Measurements from ENCODE around the gene CENPC.
"Not testable (repeated sequence)": the region's sequence is repeated elsewhere in the genome, so short reads cannot be mapped to it uniquely, and the experiment has no call there.

The CENPC gene

DNA sequence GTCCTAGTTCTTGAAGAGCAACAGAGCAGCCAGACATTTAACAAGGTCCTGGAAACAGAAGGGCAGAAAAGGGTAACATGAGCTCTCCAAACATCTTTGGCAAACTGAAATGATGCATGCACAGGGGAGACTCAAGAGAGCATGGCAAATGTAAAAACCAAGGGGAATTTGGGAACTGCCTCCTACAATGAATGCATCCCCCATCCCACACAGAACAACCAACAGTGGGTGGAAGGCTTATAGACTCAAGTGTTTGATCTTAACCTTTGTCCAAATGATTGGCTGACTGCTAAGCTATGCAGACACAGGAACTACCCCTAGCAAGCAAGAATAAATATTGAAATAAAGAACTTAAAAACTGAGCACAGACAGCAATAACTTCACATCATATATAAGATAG lies 74.4 kb downstream of the CENPC start:
- Histone ChIP-seq H3K36me3 (ENCODE audit: control insufficient read depth, insufficient read depth, low read length) (peaks cover 28% of the 10 kb centered on the region), H3K27ac (ENCODE audit: low read depth, low read length) (no peak overlapping the region), H3K9ac (ENCODE audit: low read depth, low read length) (no peak overlapping the region), H3K27me3 (ENCODE audit: control insufficient read depth, insufficient read depth, low read length) (no peaks in the 10 kb centered on the region), H3K4me1 (ENCODE audit: control insufficient read depth, insufficient read depth, low read length) (peaks cover 9% of the 10 kb centered on the region; the same call in 1 of the 2 replicates), H3K9me3 (ENCODE audit: control insufficient read depth, insufficient read depth, low read length) (no peaks in the 10 kb centered on the region), H3K4me3 (ENCODE audit: low read depth, low read length) (no peak overlapping the region)

DNA sequence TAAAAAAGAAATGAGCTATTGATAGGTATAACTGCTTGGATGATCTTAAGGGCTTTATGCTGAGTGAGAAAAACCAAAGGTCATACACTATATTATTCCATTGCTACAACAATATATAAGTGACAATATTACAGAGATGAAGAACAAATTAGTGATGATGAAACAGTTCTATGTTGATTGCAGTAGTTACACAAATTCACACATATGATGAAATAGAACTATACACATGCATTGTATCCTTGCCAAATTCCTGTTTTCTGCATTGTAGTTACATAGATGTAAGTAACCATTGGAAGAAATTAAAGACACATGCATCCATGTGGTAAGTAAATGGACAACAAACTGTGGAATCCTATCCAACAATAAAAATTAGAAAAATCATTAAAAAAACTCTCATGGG lies 76.5 kb downstream of the CENPC start:
- Histone ChIP-seq H3K4me3 (ENCODE audit: low read depth, low read length) (no peak overlapping the region), H3K9ac (ENCODE audit: low read depth, low read length) (no peak overlapping the region), H3K4me1 (ENCODE audit: control insufficient read depth, insufficient read depth, low read length) (peaks cover 9% of the 10 kb centered on the region; the same call in 1 of the 2 replicates), H3K27ac (ENCODE audit: low read depth, low read length) (no peak overlapping the region), H3K27me3 (ENCODE audit: control insufficient read depth, insufficient read depth, low read length) (no peaks in the 10 kb centered on the region), H3K36me3 (ENCODE audit: control insufficient read depth, insufficient read depth, low read length) (peaks cover 16% of the 10 kb centered on the region), H3K9me3 (ENCODE audit: control insufficient read depth, insufficient read depth, low read length) (no peaks in the 10 kb centered on the region)

DNA sequence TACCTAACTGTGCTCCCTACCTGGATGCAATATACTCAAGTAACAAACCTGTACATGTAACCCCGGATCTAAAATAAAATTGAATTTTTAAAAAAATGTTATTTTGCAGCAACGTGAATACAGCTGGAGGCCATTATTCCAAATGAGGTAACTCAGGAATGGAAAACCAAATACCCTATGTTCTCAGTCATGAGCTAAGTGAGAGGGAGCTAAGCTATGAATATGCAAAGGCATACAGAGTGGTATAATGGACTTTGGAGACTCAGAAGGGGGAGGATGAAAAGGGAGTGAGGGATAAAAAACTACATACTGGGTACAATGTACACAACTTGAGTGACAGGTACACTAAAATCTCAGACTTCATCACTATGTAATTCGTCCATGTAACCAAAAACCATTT lies 78.6 kb downstream of the CENPC start:
- H3K27me3 ChIP-seq (ENCODE audit: control insufficient read depth, insufficient read depth, low read length) = no peaks in the 10 kb centered on the region
- H3K4me1 ChIP-seq (ENCODE audit: control insufficient read depth, insufficient read depth, low read length) = peaks cover 9% of the 10 kb centered on the region; the same call in 1 of the 2 replicates
- H3K36me3 ChIP-seq (ENCODE audit: control insufficient read depth, insufficient read depth, low read length) = peaks cover 2% of the 10 kb centered on the region
- H3K9ac ChIP-seq (ENCODE audit: low read depth, low read length) = no peak overlapping the region
- no peak overlapping the region for H3K27ac ChIP-seq (ENCODE audit: low read depth, low read length)
- no peak overlapping the region for H3K4me3 ChIP-seq (ENCODE audit: low read depth, low read length)
- no peaks in the 10 kb centered on the region for H3K9me3 ChIP-seq (ENCODE audit: control insufficient read depth, insufficient read depth, low read length)

DNA sequence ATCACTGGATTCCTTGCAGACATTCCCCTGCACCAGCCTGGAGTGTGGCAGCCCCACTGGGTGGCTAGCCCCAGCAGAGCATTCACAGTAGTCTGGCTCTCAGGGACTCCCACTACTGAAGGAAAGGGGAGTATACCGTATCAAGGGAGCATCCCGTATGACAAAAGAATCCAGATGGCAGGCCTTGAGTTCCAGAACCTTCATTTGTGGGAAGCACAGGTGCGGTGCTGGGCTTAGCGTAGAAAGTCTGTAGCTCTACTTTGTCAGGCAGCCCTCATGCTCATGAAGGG lies 79.6 kb downstream of the CENPC start:
- Histone ChIP-seq H3K9me3 (ENCODE audit: control insufficient read depth, insufficient read depth, low read length) (no peaks in the 10 kb centered on the region), H3K36me3 (ENCODE audit: control insufficient read depth, insufficient read depth, low read length) (no peaks in the 10 kb centered on the region), H3K4me1 (ENCODE audit: control insufficient read depth, insufficient read depth, low read length) (peaks cover 9% of the 10 kb centered on the region; the same call in 1 of the 2 replicates), H3K27me3 (ENCODE audit: control insufficient read depth, insufficient read depth, low read length) (no peaks in the 10 kb centered on the region), H3K4me3 (ENCODE audit: low read depth, low read length) (no peak overlapping the region), H3K9ac (ENCODE audit: low read depth, low read length) (no peak overlapping the region), H3K27ac (ENCODE audit: low read depth, low read length) (no peak overlapping the region)

DNA sequence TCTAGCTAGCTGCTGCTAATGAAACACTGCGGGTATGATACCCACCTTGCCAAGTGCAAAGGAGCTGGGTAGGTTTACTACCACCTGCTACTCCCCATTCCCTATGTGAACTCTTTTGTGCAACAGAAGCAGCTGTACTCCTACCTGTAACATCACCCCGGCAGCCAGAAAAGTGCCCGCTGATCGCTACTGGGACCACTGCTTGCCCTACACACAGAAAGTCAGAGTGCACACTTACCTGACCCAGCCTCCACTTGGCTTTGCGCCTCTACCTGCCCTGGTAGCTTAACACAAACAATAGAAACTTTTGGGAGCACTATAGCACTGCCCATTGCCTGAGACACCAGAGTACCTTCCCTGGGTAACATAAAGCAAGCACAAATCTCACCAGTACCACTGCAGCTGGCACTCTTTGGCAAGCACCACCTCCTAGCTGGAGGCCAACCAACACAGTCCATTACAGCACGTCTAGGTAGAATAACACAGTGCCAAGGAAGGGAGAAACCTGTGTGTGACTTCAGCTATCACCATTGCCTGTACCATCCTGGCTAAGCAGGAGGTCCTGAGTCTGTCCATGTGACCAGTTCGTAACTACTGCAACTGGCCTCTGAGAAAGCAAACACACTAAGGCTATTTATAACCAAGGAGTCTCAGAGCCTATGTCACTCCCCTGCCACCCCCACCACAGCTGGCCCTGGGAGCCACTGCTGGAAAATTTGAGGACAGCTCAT lies 80.1 kb downstream of the CENPC start:
- no peaks in the 10 kb centered on the region for H3K36me3 ChIP-seq (ENCODE audit: control insufficient read depth, insufficient read depth, low read length)
- no peak overlapping the region for H3K27ac ChIP-seq (ENCODE audit: low read depth, low read length)
- H3K9me3 ChIP-seq (ENCODE audit: control insufficient read depth, insufficient read depth, low read length) = no peaks in the 10 kb centered on the region
- no peak overlapping the region for H3K9ac ChIP-seq (ENCODE audit: low read depth, low read length)
- H3K4me1 ChIP-seq (ENCODE audit: control insufficient read depth, insufficient read depth, low read length) = peaks cover 9% of the 10 kb centered on the region; the same call in 1 of the 2 replicates
- H3K27me3 ChIP-seq (ENCODE audit: control insufficient read depth, insufficient read depth, low read length) = no peaks in the 10 kb centered on the region
- no peak overlapping the region for H3K4me3 ChIP-seq (ENCODE audit: low read depth, low read length)

DNA sequence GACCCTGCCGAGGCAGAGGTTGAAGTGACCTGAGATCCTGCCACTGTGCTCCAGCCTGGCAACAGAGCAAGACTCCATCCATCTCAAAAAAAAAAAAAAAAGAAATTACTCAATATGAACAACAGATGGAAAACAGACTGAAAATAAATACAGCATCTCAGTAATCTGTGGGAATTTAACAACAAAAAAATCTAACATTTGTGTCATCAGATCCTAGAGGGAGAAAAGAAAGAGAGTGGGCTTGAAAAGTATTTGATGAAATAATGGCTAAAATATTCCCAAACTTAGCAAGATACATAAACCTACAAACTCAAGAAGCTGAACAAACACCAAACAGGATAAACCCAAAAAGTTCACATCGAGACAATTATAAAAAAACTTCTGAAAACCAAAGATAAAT lies 84.7 kb downstream of the CENPC start:
- Histone ChIP-seq H3K9ac (ENCODE audit: low read depth, low read length) (no peak overlapping the region), H3K4me1 (ENCODE audit: control insufficient read depth, insufficient read depth, low read length) (no peaks in the 10 kb centered on the region), H3K4me3 (ENCODE audit: low read depth, low read length) (no peak overlapping the region), H3K27me3 (ENCODE audit: control insufficient read depth, insufficient read depth, low read length) (no peaks in the 10 kb centered on the region), H3K36me3 (ENCODE audit: control insufficient read depth, insufficient read depth, low read length) (no peaks in the 10 kb centered on the region), H3K9me3 (ENCODE audit: control insufficient read depth, insufficient read depth, low read length) (no peaks in the 10 kb centered on the region; the same call in 1 of the 2 replicates), H3K27ac (ENCODE audit: low read depth, low read length) (no peak overlapping the region)

DNA sequence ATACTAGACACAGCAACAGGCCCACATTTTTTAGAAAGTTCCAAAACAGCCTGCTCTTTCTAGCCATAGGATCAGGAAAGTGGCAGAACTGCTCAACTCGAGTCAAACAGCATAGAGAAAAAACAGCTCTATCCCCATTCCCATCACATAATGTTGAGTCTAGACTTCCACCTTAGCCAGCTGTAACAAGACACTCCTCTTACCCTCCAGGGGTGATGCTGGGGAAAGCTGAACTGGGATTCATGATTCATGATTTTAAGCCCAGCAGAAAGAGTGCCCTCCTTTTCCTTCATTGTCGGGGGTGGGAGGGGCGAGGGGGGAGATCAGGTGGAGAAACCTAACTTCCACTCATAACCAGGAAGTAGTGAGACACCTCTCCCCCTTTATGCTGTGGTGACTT lies 86.1 kb downstream of the CENPC start:
- Histone ChIP-seq H3K9me3 (ENCODE audit: control insufficient read depth, insufficient read depth, low read length) (no peaks in the 10 kb centered on the region; the same call in 1 of the 2 replicates), H3K4me3 (ENCODE audit: low read depth, low read length) (no peak overlapping the region), H3K36me3 (ENCODE audit: control insufficient read depth, insufficient read depth, low read length) (no peaks in the 10 kb centered on the region), H3K27ac (ENCODE audit: low read depth, low read length) (no peak overlapping the region), H3K4me1 (ENCODE audit: control insufficient read depth, insufficient read depth, low read length) (no peaks in the 10 kb centered on the region), H3K9ac (ENCODE audit: low read depth, low read length) (no peak overlapping the region), H3K27me3 (ENCODE audit: control insufficient read depth, insufficient read depth, low read length) (no peaks in the 10 kb centered on the region)

DNA sequence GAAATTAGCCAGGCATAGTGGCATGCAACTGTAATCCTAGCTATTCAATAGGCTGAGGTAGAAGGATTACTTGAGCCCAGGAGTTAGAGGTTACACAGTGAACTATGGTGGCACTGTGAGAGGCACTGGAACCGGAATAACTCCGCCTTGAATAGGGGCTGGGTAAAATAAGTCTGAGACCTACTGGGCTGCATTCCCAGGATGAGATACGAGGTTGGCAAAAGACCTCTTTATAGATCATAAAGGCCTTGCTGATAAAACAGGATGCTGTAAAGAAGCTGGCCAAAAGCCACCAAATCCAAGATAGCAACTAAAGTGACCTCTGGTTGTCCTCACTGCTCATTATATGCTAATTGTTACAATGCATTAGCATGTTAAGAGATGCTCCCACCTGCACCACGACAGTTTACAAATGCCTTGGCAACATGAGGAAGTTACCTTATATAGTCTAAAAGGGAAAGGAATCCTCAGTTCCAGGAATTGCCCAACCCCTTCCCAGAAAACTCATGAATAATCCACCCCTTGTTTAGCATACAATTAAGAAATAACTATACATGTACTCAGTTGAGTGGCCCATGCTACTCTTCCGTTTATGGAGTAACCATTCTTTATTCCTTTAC lies 88.6 kb downstream of the CENPC start:
- Histone ChIP-seq H3K27ac (ENCODE audit: low read depth, low read length) (no peak overlapping the region), H3K4me3 (ENCODE audit: low read depth, low read length) (no peak overlapping the region), H3K9me3 (ENCODE audit: control insufficient read depth, insufficient read depth, low read length) (no peaks in the 10 kb centered on the region; the same call in 1 of the 2 replicates), H3K27me3 (ENCODE audit: control insufficient read depth, insufficient read depth, low read length) (no peaks in the 10 kb centered on the region), H3K4me1 (ENCODE audit: control insufficient read depth, insufficient read depth, low read length) (no peaks in the 10 kb centered on the region), H3K9ac (ENCODE audit: low read depth, low read length) (no peak overlapping the region), H3K36me3 (ENCODE audit: control insufficient read depth, insufficient read depth, low read length) (no peaks in the 10 kb centered on the region)

DNA sequence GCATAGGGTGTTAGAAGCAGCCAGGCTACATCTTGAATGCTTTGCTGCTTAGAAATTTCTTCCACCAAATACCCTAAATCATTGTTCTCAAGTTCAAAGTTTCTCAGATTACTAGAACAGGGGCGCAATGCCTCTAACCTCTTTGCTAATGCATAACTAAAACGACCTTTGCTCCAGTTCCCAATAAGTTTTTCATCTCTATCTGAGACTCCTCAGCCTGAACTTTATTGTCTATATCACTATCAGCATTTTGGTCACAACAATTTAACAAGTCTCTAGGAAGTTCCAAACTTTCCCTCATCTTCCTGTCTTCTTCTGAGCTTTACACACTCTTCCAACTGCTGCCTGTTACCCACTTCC lies 92.5 kb downstream of the CENPC start:
- not testable (repeated sequence) for H3K9me3 ChIP-seq (ENCODE audit: control insufficient read depth, insufficient read depth, low read length); H3K9ac ChIP-seq (ENCODE audit: low read depth, low read length); H3K4me3 ChIP-seq (ENCODE audit: low read depth, low read length); H3K27ac ChIP-seq (ENCODE audit: low read depth, low read length); H3K4me1 ChIP-seq (ENCODE audit: control insufficient read depth, insufficient read depth, low read length); H3K36me3 ChIP-seq (ENCODE audit: control insufficient read depth, insufficient read depth, low read length); H3K27me3 ChIP-seq (ENCODE audit: control insufficient read depth, insufficient read depth, low read length)

DNA sequence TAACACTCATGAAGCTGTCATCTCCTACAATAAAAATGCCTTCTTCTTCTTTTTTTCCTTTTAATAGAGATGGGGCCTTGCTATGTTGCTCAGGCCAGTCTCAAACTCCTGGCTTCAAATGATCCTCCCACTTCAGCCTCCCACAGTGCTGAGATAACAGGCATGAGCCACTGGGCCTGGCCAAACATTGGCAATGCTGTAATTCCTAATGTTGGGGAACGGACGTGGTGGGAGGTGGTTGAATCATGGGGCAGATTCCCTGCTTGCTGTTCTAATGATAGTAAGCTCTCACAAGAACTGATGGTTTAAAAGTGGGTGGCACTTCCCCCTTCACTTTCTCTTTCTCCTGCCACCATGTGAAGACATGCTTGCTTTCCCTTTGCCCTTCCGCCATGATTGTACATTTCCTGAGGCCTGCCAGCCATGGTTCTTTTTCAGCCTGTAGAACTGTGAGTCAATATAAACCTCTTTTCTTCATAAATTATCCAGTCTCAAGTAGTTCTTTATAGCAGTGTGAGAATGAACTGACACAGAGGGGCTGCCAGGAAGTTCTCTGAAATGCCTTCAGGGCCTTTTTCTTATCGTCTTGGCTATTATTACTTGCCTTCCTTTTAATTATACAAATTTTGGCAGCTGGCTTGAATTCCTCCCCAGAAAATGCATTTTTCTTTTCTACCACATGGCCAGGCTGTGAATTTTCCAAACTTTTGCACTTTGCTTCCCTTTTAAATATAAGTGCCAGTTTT lies 93.0 kb downstream of the CENPC start:
- Histone ChIP-seq H3K4me3 (ENCODE audit: low read depth, low read length) (no peak overlapping the region), H3K27ac (ENCODE audit: low read depth, low read length) (no peak overlapping the region), H3K36me3 (ENCODE audit: control insufficient read depth, insufficient read depth, low read length) (no peaks in the 10 kb centered on the region), H3K9me3 (ENCODE audit: control insufficient read depth, insufficient read depth, low read length) (no peaks in the 10 kb centered on the region; the same call in 1 of the 2 replicates), H3K27me3 (ENCODE audit: control insufficient read depth, insufficient read depth, low read length) (no peaks in the 10 kb centered on the region), H3K9ac (ENCODE audit: low read depth, low read length) (no peak overlapping the region), H3K4me1 (ENCODE audit: control insufficient read depth, insufficient read depth, low read length) (no peaks in the 10 kb centered on the region)

DNA sequence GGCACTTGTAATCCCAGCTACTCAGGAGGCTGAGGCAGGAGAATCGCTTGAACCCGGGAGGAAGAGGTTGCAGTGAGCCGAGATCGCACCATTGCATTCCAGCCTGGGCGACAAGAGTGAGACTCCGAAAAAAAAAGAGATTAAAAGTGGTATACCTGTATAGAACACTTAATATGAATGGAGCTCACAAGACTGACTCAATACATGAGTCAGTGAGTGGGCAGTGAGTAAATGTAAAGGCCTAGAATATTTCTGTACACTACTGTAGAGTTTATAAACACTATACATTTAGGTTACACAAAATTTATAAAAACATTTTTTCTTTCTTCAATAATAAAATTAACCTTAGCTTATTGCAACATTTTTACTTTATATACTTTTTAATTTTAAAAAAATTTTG lies 93.8 kb downstream of the CENPC start:
- Histone ChIP-seq H3K4me1 (ENCODE audit: control insufficient read depth, insufficient read depth, low read length) (no peaks in the 10 kb centered on the region), H3K9ac (ENCODE audit: low read depth, low read length) (no peak overlapping the region), H3K27ac (ENCODE audit: low read depth, low read length) (no peak overlapping the region), H3K4me3 (ENCODE audit: low read depth, low read length) (no peak overlapping the region), H3K27me3 (ENCODE audit: control insufficient read depth, insufficient read depth, low read length) (no peaks in the 10 kb centered on the region), H3K9me3 (ENCODE audit: control insufficient read depth, insufficient read depth, low read length) (no peaks in the 10 kb centered on the region), H3K36me3 (ENCODE audit: control insufficient read depth, insufficient read depth, low read length) (no peaks in the 10 kb centered on the region)

Measured in HUES48 (cell line).